ENCODE measurements around the gene HDAC4.
A peak's percentile ranks its signal among the peaks of the same experiment; 100 is the strongest.

Gene HDAC4

DNA sequence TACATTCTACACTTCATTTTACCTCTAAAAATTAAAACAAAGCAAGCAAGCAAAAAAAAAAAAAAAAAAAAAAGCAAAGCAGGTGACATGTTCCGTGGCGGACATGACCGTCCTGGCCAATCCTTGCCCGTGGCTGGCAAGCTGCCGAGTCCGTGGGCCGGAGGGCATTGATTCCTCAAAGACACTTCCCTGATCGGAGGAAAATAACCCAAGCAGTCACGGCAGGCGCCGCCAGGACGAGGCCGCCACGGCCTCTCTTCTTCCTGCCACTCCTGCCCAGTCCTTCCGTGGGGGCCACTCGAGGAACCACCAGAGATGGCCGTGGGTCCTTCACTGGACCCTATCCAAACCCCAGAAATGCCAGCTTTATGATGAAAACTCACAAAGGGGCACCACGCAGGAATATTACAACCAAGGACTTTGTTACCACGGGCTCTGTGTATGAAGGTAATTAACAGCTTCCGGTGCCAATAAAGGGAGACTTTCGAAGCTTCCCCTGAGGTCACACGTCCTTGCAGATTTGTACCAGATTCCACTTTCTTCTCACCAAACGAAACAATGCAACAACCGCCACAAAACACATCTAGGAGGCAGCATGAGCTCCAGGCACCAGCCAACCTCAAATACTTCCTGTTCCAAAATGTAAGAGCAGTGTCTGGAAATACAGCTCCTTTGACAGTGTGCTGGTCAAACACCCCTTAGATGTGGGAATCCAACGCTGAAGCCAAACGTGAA, 170.3 kb downstream of the HDAC4 start:
- ATAC-seq, result no peak

DNA sequence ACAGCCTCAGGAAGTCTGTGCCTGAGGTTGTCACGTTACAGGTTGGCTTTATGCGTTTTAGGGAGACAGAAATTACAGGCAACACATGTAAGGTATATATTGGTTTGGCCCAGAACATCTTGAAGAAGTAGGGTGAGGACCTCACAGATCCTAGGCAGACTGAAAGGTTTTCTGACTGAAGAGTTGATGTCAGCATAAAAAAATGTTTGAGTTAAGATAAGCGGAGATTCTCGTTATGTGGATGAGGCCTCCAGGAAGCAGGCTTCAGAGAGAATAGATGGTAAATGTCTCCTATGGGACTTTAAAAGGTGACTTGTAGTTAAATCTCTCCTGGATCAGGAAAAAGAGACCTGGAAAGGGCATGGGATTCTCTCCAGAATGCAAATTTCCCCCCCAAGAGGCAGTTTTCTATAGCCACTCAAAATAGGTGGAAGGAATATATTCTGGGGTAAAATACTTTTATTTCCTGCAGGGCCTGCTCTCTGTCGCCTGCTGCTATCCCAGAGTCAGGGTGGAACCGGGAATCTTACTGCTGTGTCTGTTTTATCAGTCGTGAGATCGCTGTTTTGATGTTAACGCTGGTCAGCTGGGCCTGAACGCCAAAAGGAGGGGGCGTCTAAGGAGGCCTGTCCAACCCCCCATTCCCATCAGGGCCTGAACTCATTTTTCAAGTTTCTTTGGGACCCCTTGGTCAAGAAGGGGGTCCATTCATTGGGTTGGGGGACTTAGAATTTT, 171.1 kb downstream of the HDAC4 start:
- ATAC-seq, result no peak

DNA sequence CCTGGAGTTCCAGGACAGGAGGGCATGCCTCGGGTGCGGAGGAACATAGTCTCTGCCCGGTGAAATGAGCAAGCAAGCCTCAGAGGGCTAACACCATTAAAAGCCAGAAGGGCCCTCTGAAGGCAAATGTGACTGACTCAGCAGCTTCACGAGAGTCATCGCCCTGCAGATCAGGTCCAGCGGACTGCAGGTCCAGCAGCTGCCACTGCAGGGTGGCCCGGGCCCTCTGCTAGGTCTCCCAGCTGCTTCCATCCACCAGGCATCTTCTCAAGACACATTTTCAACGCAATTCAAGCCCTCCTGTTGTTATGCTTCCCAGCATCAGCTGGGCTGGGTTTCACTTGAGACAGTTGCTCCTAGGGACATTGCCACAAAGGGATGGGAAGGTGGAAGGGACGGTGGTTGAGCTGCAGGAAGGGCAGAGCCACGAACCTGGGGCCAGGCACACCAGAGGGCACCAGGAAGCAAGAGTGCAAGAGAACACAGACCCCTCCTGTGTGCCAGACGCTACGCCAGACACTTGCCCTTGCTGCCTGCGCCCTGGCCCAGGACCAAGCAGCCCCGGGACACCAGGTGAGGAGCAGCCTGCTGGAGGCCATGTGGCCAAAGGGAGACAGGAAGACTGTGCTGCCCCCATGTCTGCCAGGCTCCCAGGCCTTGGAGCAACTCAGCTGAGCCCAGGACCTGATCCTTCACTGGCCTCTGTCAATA, 173.0 kb downstream of the HDAC4 start:
- ATAC-seq, result no peak

DNA sequence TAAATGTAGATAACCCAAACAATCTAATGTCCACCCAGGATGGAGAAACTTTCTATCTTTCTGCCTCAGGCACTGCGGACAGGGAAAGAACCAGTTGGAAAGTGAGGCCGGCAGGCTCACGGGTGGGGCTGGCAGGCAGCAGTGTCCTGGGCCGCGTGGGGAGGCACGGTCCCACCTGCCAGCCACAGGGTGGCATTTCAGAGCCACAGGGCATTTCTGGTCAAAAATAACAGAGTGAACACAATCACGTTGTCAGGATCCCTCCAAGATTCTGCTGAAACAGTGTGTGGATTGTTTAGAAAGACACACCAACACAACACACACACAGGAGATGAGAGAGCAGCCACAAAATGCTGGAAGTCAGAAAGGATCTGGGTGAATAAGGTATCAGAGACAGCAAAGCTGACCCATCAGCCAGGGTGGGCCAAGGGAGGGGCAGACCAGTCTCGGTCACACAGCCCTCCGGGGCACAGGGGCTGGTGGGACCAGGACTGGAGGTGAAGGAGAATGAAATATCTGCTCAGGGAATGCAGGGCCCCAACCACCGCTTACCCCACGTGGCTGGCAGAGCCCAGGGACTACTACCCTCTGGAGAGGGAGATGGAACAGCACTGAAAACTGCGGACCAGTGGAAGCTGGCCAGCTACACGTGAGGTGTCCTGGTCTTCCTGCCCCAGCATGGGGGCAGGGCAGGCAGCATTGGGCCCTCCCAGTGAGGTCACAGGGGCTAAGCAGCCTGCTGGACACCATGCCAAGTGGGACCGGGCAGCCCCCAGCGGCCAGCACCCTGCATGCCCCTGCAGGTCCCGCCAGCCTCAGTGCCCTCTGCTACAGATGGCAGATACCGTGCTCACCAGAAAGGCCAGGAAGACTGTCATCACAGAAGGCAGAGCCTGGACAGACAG, 173.9 kb downstream of the HDAC4 start:
- ATAC-seq, result no peak

DNA sequence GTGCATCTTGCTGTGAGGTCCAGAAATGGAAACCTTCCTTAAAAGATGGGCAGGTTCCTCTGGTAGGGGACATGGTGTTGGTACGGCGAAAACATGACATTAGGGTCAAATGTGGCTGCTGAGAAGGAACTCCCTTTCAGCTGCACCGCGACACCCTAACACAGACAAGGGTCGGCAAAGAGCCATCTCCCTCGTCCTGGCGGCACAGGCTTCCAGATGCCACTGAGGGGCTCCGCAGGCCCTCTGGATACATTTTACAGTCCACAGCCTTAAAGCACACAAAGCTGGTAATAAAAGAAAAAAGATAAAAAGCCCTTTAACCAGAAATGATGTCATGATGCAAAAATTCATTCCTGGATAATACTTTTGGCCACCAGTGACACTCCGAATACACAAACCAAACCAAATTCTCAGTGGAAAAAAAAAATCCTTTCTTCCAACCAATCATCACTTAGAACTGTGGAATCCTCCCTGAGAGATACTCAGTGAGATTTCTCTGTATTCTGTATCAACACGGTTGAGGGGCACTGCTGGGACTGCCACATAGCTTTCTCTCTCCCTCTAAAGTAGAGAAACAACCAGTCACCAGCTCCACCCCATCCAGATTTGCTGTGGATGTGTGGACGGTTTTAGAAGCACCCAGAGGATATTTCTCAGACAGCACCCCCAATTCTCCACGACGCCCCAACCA, 174.8 kb downstream of the HDAC4 start:
- no peak for ATAC-seq

DNA sequence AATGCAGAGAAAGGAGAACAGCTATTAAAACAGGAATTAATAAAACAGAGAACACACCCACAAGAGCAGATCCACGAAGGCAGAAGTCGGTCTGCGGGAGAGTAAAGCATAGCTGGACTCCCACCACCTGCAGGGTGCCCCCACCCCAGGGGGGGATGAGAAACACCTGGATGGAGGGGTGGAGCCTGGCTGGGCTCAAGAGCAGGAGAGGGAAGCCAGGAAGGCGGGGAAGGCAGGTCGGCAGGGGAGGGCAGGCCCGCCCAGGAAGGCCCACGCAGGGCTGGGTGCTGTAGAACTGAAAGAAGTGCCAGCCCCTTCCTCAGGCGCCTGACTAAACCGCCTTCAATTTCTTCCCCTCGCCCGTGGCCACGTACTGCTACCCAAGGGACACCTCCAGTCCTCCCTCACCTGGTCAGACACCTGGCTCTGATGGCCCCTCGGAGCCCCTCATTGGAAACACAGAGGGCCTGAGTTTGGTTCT, 175.4 kb downstream of the HDAC4 start:
- no peak for ATAC-seq

DNA sequence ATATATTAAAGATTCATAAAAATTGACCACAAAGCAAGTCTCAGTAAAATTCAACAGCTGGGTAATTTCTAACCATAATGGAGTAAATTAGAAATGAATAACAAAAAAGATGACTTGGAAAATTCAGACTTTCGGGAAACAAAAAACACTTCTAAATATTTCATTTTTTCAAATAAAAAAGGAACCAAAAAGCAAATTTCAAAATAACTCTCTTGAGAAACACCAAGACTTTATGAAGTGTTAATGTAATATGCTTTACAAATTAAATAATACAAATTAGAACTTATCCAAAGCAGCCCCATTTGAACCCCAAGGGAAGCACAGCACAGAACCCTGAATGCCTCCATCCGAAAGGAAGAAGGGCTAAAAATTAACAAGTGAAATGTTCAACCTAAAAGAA, 175.9 kb downstream of the HDAC4 start:
- no peak for ATAC-seq

DNA sequence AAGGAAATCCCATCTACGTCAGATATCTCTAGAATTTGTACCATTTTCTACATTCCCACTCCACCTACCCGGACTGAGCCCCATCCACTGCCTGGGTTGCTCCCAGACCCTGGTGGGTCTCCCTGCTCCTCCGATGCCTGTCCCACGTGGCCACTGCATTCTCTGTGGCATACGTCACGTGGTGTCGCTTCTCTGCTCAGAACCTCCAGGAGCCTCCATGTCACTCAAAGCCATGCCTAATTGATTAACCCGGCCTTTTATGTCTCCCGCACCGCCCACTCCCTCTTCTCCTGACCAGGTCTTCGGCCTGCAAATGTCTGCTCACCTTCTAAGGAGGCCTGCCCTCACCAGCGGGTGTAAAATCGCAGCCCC, 176.6 kb downstream of the HDAC4 start:
- ATAC-seq, result no peak

DNA sequence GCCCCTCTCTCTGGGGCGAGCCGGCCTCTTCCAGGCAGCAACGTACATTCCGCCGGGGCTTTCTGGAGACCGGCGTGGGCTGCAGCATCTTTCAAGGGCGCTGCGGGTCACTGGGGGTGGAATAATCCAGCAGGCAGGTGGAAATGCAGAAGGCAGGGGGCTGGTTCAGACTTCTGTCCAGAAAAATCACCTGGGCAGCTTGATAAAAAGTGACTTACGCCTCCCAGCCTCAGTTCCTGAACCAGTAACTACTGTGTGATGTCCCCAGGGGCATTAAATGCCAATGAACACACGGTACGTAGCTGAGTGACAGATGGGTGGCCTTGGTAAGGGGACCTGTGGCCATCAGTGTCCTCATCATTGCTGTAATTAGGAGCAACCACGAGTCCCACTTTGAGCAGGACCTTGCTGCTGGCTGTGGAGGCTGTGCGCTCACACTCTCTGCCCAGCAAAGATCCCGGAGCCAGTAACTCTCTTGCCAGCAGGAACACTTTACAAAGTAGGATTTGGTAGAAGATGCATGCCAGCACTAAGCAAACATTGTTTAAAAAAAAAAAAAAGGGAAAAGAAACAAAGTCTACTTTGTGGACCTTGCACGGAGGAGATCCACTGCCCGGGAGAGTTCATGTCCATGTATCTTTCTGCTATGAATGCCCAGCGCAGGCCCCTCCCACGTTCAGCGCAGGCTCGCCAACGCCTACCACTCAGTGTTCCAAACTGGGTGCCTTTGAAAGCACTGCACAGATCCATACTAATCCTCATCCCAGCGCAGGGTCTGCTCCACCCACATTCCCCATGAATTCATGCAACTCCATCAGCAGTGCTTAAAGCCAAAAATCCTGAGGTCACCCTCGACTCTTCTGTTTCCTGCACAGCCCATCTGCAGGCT, 177.3 kb downstream of the HDAC4 start:
- no peak for ATAC-seq

DNA sequence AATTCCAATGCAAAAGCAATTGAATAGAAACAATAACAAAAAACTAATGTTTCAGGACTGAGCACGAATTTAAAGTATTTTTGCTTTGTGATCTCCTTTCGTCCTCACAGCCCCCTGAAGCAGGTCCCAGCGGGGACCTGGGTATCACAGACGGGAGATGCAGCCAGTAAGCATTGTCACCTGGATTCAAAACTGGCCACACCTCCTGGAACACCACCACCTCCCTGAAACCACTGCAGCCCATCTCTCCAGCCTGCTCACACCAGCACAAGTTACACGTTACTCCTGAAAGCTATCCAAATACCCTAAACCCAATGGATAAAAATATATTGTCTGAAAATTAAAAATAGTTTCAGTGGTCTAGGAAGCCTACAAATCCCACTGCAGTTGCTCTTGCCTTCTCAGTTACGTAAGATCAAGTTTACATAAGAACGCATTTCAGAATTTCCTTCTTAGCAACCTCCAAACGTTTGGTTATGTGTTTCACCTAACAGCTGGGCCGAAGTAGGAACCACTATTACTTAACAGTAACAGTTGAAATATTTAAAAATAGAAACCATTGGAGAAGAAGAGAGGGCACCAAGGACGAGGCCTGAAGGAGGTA, 178.0 kb downstream of the HDAC4 start:
- ATAC-seq, result no peak

DNA sequence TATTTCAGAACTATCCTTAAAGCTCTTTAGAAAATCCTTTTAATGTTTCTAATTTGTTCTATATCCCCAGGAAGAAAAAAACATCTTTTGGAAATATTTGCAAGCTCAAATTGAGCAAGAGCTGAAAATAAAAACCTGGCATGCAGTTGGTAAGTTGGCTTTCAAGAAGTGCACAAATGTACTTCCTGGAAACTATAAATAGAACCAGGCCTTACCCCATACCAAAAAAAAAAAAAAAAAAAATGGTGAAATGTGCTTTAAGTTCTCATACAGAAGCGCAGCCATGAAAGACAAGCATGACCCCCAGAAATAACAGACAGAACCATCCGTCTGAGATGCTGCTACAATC, 178.5 kb downstream of the HDAC4 start:
- ATAC-seq, result no peak

DNA sequence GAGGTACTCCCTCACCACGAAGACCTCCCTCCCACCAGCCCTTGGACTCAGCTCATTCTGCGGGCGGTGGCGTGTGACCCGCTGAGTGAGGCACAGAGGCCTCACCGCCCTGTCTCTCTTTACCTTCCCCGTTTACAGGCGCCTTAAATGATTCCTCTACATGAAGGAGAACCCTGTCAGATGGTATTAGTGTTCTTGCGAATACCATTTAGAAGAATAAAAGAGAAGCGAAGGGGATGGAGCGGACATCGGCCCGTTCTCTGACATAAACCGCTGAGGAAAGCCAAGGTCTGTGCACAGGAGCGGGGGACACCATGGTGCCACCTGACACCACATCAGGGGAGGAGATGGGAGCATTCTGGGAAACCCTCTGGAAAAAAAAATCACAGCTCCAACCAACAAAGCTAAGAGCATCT, 179.8 kb downstream of the HDAC4 start:
- no peak for ATAC-seq

DNA sequence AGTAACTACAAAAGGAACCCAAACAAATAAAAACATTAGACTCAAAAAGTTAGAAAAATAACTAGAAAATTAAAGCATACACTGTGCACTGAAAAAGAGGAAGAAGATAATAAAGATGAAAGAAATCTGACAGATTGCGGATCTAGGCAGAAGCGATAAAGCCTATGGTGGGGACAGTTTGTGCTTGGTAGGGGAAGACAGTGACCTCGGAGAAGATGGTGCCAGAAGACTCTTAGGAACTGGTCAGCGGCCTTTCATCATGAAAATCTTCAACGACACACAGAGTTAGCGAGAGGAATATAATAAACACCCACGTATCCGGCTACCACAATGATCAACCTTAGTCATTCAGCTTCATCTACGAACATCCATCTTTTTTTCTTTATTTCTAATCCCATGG, 180.5 kb downstream of the HDAC4 start:
- ATAC-seq, result no peak

DNA sequence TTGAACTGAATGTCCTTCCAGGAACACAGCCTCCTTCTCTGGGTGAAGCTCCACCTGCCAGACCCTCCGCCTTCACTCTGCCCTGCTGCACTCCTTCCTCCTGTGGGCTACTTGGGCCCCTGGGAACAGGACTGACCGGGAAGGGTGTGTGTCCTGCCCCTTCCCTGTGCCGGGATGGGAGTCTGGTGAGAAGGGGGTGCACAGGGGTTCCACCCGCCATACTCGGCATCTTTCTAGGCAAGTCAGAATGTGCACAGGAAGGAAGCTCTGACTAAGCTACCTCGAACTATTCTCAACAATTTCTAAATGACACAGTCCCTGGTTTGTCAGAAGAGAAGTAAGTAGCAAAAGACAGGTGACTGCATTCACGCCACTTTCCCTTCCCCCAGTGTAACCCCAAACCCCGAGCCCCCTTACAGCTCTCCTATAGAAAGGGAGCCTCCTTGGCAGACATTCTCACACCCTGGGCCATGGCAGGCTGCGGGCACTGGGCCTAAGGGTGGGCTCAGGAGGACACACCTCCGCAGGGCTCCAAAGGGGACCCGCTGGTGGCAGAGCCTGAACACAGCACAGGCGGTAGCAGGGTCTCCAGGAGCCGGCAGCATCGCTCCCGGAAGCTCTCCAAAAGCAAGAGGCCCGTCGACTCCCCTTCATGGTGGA, 184.1 kb downstream of the HDAC4 start:
- ATAC-seq, result peak; percentile 98 to 99

DNA sequence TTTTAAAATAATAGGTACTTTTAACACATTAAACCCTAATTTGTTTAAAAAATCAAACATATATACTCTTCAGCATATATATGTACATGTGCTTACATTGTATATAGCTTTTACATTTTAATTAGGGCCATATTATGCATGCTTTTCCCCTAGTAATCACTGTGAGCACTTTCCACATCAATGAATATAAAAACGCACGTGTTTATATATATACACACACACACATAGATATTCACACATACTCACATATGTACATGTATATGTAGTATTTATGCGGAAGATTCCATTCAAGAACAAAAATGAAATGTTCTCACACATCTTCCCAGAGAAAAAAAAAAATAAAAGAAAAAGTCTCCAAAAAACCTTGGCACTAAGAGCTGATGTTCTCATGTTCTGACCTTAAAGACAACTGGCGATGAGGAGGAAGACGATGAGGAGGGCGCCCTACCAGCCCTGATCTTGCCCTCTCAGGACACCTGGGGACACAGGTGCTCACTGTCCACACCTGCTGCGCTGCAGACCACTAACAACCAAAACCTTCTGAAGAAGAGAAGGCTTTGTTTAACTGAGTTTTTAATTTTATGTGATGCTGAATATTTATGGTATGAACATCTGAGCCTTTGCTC, 184.7 kb downstream of the HDAC4 start:
- no peak for ATAC-seq

DNA sequence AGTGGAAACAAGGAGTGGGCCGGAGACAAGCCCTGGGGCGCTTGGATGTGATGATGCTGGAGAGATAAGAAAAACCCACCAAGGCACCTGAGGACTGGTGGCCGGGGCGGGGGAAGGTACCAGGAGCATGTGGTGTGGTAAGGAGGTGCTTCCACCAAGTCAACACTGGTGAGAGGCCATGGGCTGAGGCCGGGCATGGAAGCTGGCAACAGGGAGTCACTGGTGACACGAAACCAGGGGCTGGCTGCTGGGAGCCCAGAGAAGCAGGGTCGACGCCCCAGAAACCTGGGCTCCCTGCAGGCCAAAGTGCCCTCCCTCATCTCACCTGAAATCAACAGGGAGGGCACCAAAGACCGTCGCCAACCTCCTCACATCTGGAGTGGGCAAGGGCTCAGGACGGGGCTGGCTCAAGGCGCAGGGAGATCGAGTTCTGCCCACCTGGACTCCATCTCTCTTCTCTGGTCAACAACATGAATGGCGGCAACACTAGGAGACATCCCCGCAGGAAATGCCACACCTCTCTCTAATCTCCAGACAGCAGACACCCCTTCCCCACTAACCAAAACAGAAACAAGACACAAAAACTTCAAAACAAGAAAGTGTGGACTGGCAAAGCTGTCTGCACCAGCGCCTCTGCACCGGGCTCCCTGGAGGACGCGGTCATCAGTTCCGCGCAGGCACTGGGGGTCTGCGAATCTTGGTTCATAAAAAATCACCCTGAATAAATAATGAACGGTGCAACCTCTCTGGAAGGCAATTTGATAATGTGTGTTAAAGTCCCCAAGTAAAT, 185.5 kb downstream of the HDAC4 start:
- no peak for ATAC-seq

DNA sequence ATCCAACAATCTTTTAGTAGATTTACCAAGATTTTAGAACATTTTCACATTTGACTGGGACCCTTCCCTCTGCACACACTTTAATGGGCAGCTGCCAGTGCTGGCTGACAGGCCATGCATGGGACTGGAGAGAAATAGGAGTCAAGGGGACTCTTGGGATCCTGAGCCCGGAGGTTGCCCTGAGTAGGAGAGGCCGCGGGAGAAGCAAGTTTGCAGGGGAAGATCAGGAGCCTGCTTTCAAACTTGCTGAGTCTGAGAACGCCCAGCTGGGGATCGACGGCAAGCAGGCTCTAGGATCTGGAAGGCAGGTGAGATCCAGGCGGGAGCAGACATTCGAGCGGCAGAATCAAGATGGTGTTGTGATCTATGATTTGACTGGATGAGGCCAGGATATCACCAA, 186.1 kb downstream of the HDAC4 start:
- no peak for ATAC-seq

DNA sequence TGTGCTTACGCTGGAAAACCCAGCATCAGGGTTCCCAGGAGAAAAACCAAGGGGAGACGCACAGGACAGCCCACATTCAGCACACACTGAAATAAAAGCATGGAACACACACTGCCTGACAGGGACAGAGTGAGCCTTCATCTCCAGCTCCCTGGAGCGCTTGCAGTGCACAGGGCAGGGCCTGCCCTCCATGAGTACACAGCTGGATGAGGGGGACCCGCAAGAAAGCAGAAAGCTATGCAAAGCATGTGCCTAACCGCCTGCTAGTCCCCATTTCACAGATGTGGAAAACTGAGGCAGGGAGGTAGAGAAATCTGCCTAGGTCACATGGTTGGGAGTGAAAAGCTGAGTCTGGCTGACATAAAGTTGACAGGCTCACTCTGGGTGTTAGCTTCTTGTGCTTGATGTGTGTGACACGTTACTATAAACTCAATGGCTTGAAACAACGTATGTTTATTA, 187.1 kb downstream of the HDAC4 start:
- no peak for ATAC-seq

Data from activated CD4-positive, CD25-positive, alpha-beta regulatory T cell treated with anti-CD3 and anti-CD28 coated beads, Interleukin-2, amount 50 U/mL, for 24 hours (primary cell).